HEK293T (cell line): Measurements from ENCODE around the gene BCAS1.

Experiments used
- CTCF ChIA-PET: fragments of 350-600 bp; formaldehyde crosslinking; extraction: SDS; loops from one replicate; lab custom pipeline; 2021; ENCODE audit warnings: antibody characterized with exemption, inconsistent platforms; lab: Yijun Ruan, JAX
- POLR2A ChIA-PET: fragments of 350-600 bp; formaldehyde crosslinking; extraction: SDS; loops from one replicate; lab custom pipeline; 2020; ENCODE audit warnings: antibody characterized with exemption, inconsistent platforms; lab: Yijun Ruan, JAX
- DNase-seq: peaks from one replicate; pipeline ENCODE4 v3.0.0; 2012; ENCODE audit warnings: mixed read lengths; ENCODE audit errors: extremely low spot score
- ARNT ChIP-seq: fragments of 450-650 bp; IDR thresholded peaks from 2 replicates; pipeline ENCODE4 v1.6.1; 2017; ENCODE audit warnings: mild to moderate bottlenecking
- BHLHE40 ChIP-seq: fragments of 450-650 bp; IDR thresholded peaks from 2 replicates; pipeline ENCODE4 v1.6.1; 2016; ENCODE audit warnings: mild to moderate bottlenecking, moderate library complexity, borderline replicate concordance
- CTBP1 ChIP-seq: fragments of 450-650 bp; IDR thresholded peaks from 2 replicates; pipeline ENCODE4 v1.6.1; 2016; ENCODE audit warnings: borderline replicate concordance
- ELF4 ChIP-seq: fragments of 450-650 bp; IDR thresholded peaks from 2 replicates; pipeline ENCODE4 v1.6.1; 2017; ENCODE audit warnings: antibody characterized with exemption
- FOXA1 ChIP-seq: fragments of 450-650 bp; IDR thresholded peaks from 2 replicates; pipeline ENCODE4 v1.6.1; 2016; ENCODE audit warnings: mild to moderate bottlenecking
- FOXK2 ChIP-seq: fragments of 450-650 bp; IDR thresholded peaks from 2 replicates; pipeline ENCODE4 v1.6.1; 2016; ENCODE audit warnings: mild to moderate bottlenecking
- FOXM1 ChIP-seq: fragments of 450-650 bp; IDR thresholded peaks from 2 replicates; pipeline ENCODE4 v1.6.1; 2017; ENCODE audit warnings: mild to moderate bottlenecking, borderline replicate concordance
- HDGF ChIP-seq: fragments of 450-650 bp; IDR thresholded peaks from 2 replicates; pipeline ENCODE4 v1.6.1; 2017; ENCODE audit warnings: antibody characterized with exemption, borderline replicate concordance
- L3MBTL2 ChIP-seq: fragments of 450-650 bp; conservative IDR thresholded peaks from 2 replicates; pipeline ENCODE4 v1.6.1; 2016; ENCODE audit warnings: mild to moderate bottlenecking
- LEF1 ChIP-seq: fragments of 450-650 bp; IDR thresholded peaks from 2 replicates; pipeline ENCODE4 v1.6.1; 2017; ENCODE audit warnings: mild to moderate bottlenecking, borderline replicate concordance
- NFRKB ChIP-seq: fragments of 450-650 bp; IDR thresholded peaks from 2 replicates; pipeline ENCODE4 v1.6.1; 2016; ENCODE audit warnings: mild to moderate bottlenecking, moderate library complexity
- SP1 ChIP-seq: fragments of 450-650 bp; IDR thresholded peaks from 2 replicates; pipeline ENCODE4 v1.6.1; 2017
- SUZ12 ChIP-seq: fragments of 450-650 bp; IDR thresholded peaks from 2 replicates; pipeline ENCODE4 v1.6.1; 2016; ENCODE audit warnings: mild to moderate bottlenecking
- TARDBP ChIP-seq: fragments of 450-650 bp; IDR thresholded peaks from 2 replicates; pipeline ENCODE4 v1.6.1; 2016
- ZNF384 ChIP-seq: fragments of 450-650 bp; IDR thresholded peaks from 2 replicates; pipeline ENCODE4 v1.6.1; 2016
- TF ChIP-seq, protein P1 (sequence below): fragments of 450-650 bp; IDR thresholded peaks from 2 replicates; pipeline ENCODE4 v1.6.1; 2016

Gene BCAS1

DNA sequence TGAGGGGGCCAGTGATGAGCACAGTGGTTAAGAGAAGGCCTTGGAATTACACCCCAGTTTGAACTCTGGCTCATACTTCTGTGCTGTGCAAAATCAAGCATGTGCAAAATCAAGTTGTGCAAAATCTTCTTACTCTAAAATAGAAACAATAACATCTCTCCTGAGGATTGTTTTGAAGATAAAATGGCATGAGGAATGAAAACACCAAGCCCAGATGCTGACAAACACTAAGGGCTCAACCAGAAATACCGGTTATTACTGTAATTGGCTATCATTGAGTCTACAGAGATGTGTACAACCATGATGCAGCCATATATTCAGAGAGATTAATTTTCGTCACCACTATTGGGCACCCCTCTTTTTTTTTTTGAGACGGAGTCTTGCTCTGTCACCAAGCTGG, 5.9 kb upstream of the BCAS1 start:
- POLR2A ChIA-PET: no interaction called here
- DNase-seq: no peak
- no peak for TF ChIP-seq HDGF
- no peak for TF ChIP-seq FOXK2
- no peak for TF ChIP-seq NFRKB
- TF ChIP-seq L3MBTL2: no peak
- no peak for TF ChIP-seq ARNT
- CTCF ChIA-PET: no interaction called here

DNA sequence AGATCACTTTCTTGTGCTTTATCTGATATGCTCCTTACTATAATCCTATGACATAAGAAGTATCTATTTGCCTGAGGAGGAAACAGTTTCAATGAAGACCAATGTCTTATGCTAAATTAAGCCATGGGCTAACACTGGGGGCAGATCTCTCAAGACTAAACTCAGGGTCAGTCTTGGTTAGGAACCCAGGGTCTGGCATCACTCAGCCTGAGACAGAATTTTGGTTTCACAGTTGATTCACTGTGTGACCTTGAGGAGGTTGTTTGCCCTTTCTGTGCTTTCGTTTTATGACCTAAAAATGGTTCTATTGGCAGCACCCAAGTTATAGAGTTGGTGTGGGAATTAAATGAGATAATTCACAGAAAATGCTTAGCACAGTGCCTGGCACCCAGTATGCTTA, 4.9 kb upstream of the BCAS1 start:
- POLR2A ChIA-PET: no interaction called here
- DNase-seq: no peak
- no peak for TF ChIP-seq FOXA1
- TF ChIP-seq TARDBP: no peak
- TF ChIP-seq FOXK2: no peak
- TF ChIP-seq L3MBTL2: no peak
- TF ChIP-seq HDGF: no peak
- TF ChIP-seq ARNT: no peak
- no peak for TF ChIP-seq LEF1
- no peak for TF ChIP-seq FOXM1
- TF ChIP-seq SP1: no peak
- TF ChIP-seq, protein P1, sequence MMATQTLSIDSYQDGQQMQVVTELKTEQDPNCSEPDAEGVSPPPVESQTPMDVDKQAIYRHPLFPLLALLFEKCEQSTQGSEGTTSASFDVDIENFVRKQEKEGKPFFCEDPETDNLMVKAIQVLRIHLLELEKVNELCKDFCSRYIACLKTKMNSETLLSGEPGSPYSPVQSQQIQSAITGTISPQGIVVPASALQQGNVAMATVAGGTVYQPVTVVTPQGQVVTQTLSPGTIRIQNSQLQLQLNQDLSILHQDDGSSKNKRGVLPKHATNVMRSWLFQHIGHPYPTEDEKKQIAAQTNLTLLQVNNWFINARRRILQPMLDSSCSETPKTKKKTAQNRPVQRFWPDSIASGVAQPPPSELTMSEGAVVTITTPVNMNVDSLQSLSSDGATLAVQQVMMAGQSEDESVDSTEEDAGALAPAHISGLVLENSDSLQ: no peak
- TF ChIP-seq CTBP1: no peak
- no peak for TF ChIP-seq SUZ12
- TF ChIP-seq BHLHE40: no peak
- no peak for TF ChIP-seq NFRKB
- no peak for TF ChIP-seq ZNF384
- TF ChIP-seq ELF4: no peak
- CTCF ChIA-PET: no interaction called here

DNA sequence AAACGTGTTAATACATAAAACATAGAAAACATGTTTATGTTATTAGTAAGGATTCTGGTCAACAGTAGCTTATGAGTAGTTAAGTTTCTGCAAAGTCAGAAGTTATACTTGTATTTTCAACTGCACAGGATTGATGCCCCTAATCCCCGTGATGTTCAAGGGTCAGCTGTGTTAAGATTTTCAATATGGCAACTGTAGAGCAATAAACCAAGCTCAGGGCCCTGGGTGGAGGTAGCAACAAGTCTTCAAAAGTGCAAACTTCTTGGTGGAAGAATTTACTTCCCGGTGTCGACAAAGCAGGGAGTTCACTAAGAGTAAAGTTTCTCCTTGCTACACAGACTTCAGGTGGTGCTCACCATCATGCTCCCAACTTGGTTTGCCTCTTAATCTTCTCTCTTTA, 4.1 kb upstream of the BCAS1 start:
- no peak for DNase-seq
- ChIA-PET POLR2A (no interaction called here), CTCF (no interaction called here)
- TF ChIP-seq FOXA1: no peak
- no peak for TF ChIP-seq ELF4
- no peak for TF ChIP-seq BHLHE40
- TF ChIP-seq LEF1: no peak
- TF ChIP-seq, protein P1: no peak
- no peak for TF ChIP-seq ZNF384
- TF ChIP-seq CTBP1: no peak
- no peak for TF ChIP-seq HDGF
- TF ChIP-seq SUZ12: no peak
- no peak for TF ChIP-seq FOXK2
- no peak for TF ChIP-seq ARNT
- TF ChIP-seq NFRKB: no peak
- no peak for TF ChIP-seq SP1
- TF ChIP-seq FOXM1: no peak
- no peak for TF ChIP-seq L3MBTL2
- no peak for TF ChIP-seq TARDBP

DNA sequence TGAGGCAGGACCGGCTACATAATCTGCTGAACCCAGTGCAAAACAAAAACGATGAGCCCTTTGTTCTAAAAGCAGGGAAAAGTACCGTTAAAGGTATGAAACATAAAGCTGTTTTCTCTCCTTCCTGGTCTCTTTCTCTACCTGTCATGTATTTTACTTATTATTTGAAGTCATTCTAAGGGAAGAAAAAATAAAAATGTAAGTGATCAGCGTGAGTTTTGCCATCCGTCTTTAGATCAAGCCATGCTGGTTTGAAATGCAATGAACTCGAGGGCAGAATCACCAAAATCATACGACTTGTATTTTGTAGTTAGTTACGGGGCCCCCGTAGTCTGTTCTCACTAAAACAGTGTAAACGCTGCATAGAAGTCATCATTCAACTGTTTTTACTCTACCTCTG, 2.9 kb upstream of the BCAS1 start:
- CTCF ChIA-PET: no interaction called here
- no peak for TF ChIP-seq CTBP1
- TF ChIP-seq, protein P1: no peak
- TF ChIP-seq NFRKB: no peak
- no peak for TF ChIP-seq BHLHE40
- TF ChIP-seq ZNF384: no peak
- TF ChIP-seq LEF1: no peak
- TF ChIP-seq ARNT: no peak
- TF ChIP-seq ELF4: no peak
- TF ChIP-seq HDGF: no peak
- no peak for DNase-seq
- POLR2A ChIA-PET: interaction anchor here (0.5 kb wide), 1 partner anchor 9 kb away, joined by 3 read pairs; no protein-coding TSS in a partner anchor

DNA sequence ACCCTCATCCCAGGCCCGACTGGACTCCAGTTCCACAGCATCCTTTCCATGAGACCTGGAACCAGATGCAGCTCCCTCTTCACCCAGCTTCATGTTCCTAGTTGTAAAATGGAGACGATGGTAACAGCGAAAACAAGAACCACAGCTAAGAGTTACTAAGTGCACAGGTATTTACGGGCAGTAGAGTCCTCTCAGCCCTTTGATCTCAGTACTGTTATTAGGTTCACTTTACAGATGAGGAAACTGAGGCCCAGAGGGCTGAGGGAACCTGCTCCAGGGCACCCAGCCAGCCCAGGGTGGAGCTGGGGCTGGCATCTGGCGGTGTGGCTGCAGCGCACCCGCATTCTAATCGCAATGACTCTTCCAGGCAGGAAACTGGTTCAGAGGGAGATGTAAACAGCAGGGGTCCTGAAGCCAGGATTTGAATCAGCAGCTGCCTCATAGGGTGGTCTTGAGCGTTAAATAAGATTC, 858 bp downstream of the BCAS1 start:
- DNase-seq: no peak
- ChIA-PET CTCF (no interaction called here), POLR2A (no interaction called here)
- TF ChIP-seq ZNF384 (no peak), NFRKB (no peak), TARDBP (no peak), BHLHE40 (no peak), FOXM1 (no peak), ARNT (no peak), SUZ12 (no peak), ELF4 (no peak), FOXA1 (no peak), CTBP1 (no peak), HDGF (no peak), SP1 (no peak), FOXK2 (no peak), L3MBTL2 (no peak), LEF1 (no peak)
- TF ChIP-seq, protein P1: no peak

DNA sequence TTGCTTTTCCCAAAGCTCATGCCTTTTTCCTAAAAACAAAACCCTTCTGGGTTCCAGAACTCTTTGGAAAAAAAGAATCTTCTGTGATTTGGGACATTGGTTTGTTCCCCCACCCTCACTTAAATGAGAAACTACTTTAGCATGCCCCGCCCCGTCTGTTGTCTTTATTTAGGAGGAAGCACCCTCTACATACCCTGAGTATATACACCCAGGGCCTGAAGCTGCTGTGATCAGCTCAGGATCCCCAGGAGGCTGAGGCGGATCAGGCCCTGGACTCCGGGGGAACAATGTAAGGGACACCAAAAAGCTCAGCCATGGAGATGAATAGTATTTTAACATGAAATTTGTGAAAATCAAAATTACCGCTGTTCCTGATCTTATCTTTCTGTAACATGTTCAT, 1.4 kb downstream of the BCAS1 start:
- ChIA-PET CTCF (no interaction called here), POLR2A (no interaction called here)
- no peak for TF ChIP-seq FOXA1
- TF ChIP-seq, protein P1: no peak
- DNase-seq: no peak
